Jurkat, Clone E6-1 (cell line): ENCODE data around the gene STRN3.

ENCODE experiments used
- DNase-seq: peaks from one replicate; pipeline ENCODE4 v3.0.0-alpha.2; 2011; ENCODE audit warnings: low read depth, low spot score
- H3K4me3 ChIP-seq: 2 replicates; pipeline ENCODE4 v1.5.1; 2011; ENCODE audit warnings: mild to moderate bottlenecking, low read length, control low read depth, moderate library complexity

STRN3 gene

GRCh38 chr14:30888480-30889243 lies 137.5 kb downstream of the STRN3 start:
- no peak overlapping the region for H3K4me3 ChIP-seq
- DNase-seq = no peak

- no peak overlapping the region for H3K4me3 ChIP-seq
- DNase-seq = no peak
These were observed 140.1 kb downstream of the STRN3 start for GRCh38 chr14:30885840-30886740.

GRCh38 chr14:30884901-30885300 lies 141.3 kb downstream of the STRN3 start:
- no peak overlapping the region for H3K4me3 ChIP-seq
- peak; percentile 16 for DNase-seq

- no peak for DNase-seq
- H3K4me3 ChIP-seq = no peak overlapping the region
These were observed 142.5 kb downstream of the STRN3 start for GRCh38 chr14:30883508-30884294.

- no peak overlapping the region for H3K4me3 ChIP-seq
- no peak for DNase-seq
These were observed 143.7 kb downstream of the STRN3 start for GRCh38 chr14:30882431-30882830.

- DNase-seq = no peak
- no peak overlapping the region for H3K4me3 ChIP-seq
These were observed 149.5 kb downstream of the STRN3 start for GRCh38 chr14:30876692-30877091.

- DNase-seq = no peak
- H3K4me3 ChIP-seq = no peak overlapping the region
These were observed 150.5 kb downstream of the STRN3 start for GRCh38 chr14:30875788-30876053.

GRCh38 chr14:30874999-30875787 lies 151.0 kb downstream of the STRN3 start:
- peak overlapping the region; percentile 62 for H3K4me3 ChIP-seq
- no peak for DNase-seq

GRCh38 chr14:30874120-30874998 lies 151.8 kb downstream of the STRN3 start, which contains the start of gene COCH:
Gene COCH, plus strand, starts transcription at chr14:30874559. Its CDS starts 380 bp downstream, at chr14:30874939.
- peak; percentile 41 for DNase-seq
- peak within 1 kb of the TSS; percentile 62 for H3K4me3 ChIP-seq

- H3K4me3 ChIP-seq = peak overlapping the region; percentile 62
- DNase-seq = no peak
These were observed 152.7 kb downstream of the STRN3 start for GRCh38 chr14:30873308-30874119.

- no peak for DNase-seq
- H3K4me3 ChIP-seq = no peak overlapping the region
These were observed 153.6 kb downstream of the STRN3 start for GRCh38 chr14:30872602-30873001.

GRCh38 chr14:30869551-30870155 lies 156.5 kb downstream of the STRN3 start:
- DNase-seq = no peak
- H3K4me3 ChIP-seq = no peak overlapping the region

- H3K4me3 ChIP-seq = no peak overlapping the region
- DNase-seq = no peak
These were observed 157.4 kb downstream of the STRN3 start for GRCh38 chr14:30868736-30869135.

- DNase-seq = no peak
These were observed 161.2 kb downstream of the STRN3 start for GRCh38 chr14:30864934-30865333.

GRCh38 chr14:30861200-30861599 lies 165.0 kb downstream of the STRN3 start:
- H3K4me3 ChIP-seq = no peak overlapping the region
- no peak for DNase-seq

More at GRCh38 chr14:30864934-30865333, 161.2 kb downstream of the STRN3 start:
- H3K4me3 ChIP-seq = no peak overlapping the region

- no peak overlapping the region for H3K4me3 ChIP-seq
- DNase-seq = no peak
These were observed 170.7 kb downstream of the STRN3 start for GRCh38 chr14:30855345-30856037.
